ENCODE results near the gene POU3F1.

Gene POU3F1

GRCh38 chr1:38046333-38046883 lies at the start of gene POU3F1:
Gene POU3F1 (minus strand): TSS chr1:38046793. CDS start chr1:38046743, 50 bp downstream.
- DNase-seq, result no peak

GRCh38 chr1:38095454-38095931 lies 48.9 kb upstream of the POU3F1 start:
- DNase-seq, result no peak

GRCh38 chr1:38094711-38095290 lies 48.2 kb upstream of the POU3F1 start:
- no peak for DNase-seq

GRCh38 chr1:38093569-38094520 lies 47.3 kb upstream of the POU3F1 start:
- no peak for DNase-seq

GRCh38 chr1:38092256-38092655 lies 45.7 kb upstream of the POU3F1 start:
- DNase-seq, result no peak

DNA sequence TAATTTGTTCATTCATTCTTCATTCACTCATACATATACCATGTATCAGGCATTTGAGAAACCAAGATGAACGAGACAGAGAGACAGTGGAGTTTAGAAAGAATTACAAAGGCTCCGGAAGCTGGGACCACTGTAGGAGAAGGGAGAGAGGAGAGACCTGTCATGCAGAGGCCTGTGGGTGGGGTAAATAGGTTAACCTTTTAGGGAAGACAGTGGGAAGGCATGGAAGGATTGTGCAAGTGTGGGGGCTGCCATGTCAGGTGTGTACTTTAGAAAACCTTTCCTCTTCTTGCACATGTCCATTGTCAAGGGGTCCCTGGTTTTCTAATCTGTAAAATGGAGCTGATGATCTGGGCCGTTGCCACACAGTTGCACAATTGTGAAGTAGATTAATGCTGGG lies 44.2 kb upstream of the POU3F1 start:
- DNase-seq, result no peak

GRCh38 chr1:38089712-38090360 lies 43.2 kb upstream of the POU3F1 start:
- no peak for DNase-seq

GRCh38 chr1:38088791-38089190 lies 42.2 kb upstream of the POU3F1 start:
- no peak for DNase-seq

DNA sequence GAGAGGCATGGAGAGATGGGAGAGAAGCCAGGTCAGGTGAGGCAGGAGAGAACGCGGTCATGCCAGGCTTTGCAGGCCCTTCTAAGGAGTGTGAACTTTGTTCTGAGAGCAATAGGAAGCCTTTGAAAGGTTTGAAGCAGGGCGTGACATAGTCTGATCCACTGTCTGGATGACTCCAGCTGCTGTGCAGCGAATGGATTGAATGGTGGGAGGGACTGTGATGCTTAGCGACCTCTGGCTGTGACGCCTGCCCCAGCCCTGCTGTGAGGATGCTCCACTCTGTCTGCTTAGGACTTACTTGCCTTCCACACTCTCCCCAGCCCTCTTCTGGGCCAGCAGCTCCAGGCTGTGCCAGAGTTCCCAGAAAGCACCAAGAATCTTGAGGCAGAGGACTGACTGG lies 41.8 kb upstream of the POU3F1 start:
- DNase-seq, result no peak

DNA sequence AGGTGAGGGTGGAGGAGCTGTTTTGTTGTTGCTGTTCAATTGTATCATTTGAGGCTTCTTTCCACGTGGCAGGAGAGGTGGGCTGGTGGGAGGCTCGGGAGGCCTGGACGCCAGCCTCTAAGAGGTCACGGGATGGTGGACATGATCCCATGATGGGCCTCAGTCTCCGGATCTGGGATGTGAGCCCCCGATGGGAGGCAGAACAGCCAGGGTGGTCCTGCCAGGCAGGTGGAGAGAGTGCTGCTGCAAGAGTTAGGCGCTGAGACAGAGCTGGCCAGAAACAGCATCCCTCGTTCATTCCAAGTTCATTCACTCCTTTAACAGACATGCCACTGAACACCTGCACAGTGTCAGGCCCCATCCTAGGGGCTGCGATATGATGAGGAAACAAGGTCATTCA lies 41.1 kb upstream of the POU3F1 start:
- DNase-seq, result no peak

DNA sequence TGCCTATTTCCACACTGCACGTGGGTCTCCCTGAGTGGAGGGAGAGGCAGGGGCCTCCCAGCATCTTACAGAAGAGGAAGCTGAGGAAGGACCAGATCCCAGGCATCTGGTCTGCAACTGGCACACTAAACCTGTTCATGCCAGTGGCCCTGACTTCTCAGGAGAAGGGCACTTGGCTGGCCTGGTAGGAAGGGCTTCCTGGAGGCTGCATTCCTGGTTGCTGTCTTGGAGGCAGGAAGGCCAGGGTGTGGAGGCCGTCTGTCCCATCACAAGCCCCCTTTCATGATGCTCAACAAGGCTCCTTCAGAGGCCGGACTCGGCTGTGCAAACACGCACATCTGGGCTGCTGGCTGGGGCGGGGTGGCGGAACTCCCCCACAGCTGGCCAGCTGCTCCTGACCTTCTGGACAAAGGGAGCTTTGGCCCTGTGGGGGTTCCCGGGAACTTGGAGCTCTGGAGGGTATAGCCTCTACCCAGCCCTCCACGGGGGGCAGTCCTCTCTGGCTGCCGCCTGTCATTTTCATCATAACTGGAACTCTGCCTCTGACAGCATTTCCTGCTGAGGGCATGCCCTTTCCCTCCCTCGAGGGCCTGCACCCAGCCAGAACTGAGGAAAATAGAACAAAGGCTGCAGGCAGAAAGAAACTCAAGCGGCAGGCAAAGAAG lies 39.2 kb upstream of the POU3F1 start:
- DNase-seq, result no peak

DNA sequence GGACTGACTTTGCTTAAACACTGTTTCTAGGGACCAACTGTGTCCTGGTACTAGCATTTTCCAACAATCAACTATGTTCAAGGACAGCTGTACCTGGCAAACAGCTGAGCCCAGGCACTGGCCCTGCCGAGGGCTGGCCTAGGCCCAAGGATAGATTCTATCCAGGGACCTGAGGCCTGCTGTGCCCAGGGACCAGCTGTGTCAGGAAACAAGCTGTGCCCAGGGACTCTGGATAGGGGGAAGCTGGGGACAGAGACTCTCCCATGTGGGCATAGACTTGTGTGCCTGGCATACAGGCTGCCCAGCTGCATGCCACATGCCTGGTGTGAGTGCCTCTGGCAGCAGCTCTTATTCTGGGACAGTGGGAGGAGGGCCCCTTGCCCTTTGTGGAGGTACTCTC lies 38.1 kb upstream of the POU3F1 start:
- no peak for DNase-seq

DNA sequence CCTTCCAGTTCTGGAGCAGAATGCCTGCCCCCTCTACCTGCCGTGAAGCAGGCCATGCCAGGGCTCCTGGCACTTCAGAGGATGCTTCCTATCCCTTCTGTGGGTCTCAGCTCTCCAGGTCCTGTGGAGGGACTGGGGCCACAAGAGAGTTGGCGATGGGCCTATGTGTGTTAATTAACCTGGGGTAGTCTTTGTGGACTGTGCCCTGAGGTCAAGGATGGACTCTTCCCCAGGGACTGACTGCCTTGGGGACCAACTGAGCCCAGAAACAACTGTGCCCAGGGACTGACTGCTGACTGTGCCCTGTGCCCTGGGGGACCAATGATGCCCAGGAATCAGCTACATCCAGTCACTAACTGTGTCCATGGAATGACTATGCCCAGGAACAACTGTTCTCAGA lies 37.5 kb upstream of the POU3F1 start:
- no peak for DNase-seq

- no peak for DNase-seq
These were observed 36.9 kb upstream of the POU3F1 start for GRCh38 chr1:38083541-38083940.

DNA sequence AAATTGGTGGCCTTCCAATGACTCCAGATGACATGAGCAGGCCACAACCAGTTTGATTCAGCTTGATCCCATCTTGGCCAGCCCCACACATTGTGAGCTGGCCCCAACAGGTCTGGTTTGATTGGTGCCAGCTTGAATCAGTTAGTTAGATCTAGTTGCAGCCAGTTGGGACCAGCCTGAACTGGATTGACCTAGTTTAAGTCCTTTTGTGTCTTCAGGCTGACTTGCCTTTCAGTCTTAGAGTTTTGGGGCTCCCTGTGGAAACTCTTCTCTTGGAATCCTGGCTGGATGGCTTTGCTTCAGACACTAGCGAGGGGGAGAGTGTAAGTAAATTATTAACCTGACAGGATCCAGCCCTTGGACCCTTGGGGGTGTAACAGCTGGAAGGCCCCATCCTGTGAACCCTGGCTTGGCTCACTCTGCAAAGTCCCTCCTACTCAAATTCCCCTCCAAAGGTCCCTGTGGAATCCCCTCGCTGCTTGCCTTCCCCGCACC lies 36.2 kb upstream of the POU3F1 start:
- DNase-seq, result no peak

DNA sequence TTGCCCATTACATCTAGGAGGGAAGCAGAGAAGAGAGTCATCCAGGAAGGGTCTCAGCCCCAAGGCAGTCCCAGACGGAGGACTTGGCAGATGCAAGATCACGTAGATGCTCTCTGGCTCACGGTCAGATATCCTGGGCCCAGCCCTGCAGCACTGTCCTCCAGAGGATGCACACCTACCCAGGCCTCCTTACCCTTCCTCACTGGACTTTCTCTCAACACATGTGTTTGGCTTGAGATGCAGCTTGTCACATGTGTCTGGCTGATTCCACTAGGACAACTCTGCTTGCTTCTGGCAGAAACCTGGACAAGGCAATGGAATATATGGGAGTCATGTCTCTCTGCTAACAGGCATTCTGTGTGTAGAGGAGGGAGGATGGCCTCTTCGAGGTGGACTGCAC lies 32.4 kb upstream of the POU3F1 start:
- no peak for DNase-seq

GRCh38 chr1:38077523-38078147 lies 31.0 kb upstream of the POU3F1 start:
- DNase-seq, result no peak

- no peak for DNase-seq
These were observed 29.9 kb upstream of the POU3F1 start for GRCh38 chr1:38076455-38076854.

- no peak for DNase-seq
These were observed 29.4 kb upstream of the POU3F1 start for GRCh38 chr1:38076038-38076437.

GRCh38 chr1:38075191-38075590 lies 28.6 kb upstream of the POU3F1 start:
- DNase-seq, result no peak

DNA sequence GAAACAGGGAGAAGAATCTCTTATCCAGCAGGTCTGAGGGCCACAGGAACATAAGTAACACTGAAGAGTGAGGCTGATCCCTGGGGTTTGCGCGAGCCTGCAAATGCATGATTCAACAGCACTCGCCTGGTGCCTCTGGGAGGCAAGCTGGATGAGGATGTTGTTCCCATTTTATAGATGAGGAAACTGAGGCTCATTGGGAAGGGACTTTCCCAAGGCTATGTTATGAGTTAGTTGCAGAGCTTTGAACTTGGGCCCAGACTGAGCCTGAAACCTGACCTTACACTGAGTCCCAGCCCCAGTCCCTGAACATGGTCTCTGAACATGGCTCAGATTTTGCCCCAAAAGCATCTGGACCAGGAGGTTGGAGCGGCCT lies 27.7 kb upstream of the POU3F1 start:
- DNase-seq, result no peak
